ENCODE data around the gene DUSP28.
"Not testable (repeated sequence)": the region's sequence is repeated elsewhere in the genome, so short reads cannot be mapped to it uniquely, and the experiment has no call there.

- TF ChIP-seq RBBP5 (IDR thresholded peaks at IDR 0.05; ENCODE audit: borderline replicate concordance, low read depth, low read length); KDM4A (IDR thresholded peaks at IDR 0.05; ENCODE audit: low read depth, low read length, severe bottlenecking); CTCF (IDR thresholded peaks at IDR 0.05; ENCODE audit: control extremely low read depth in 1 of 3, insufficient read depth in 1 of 3, low read depth in 1 of 3, low read length in 3 of 3); POLR2A (IDR thresholded peaks at IDR 0.05; ENCODE audit: control extremely low read depth in 1 of 2, low read depth in 2 of 2, low read length in 2 of 2); BRCA1 (IDR thresholded peaks at IDR 0.05; ENCODE audit: low read depth, low read length): not testable (repeated sequence)
Observed at GRCh38 chr2:240521885-240522284, 38.3 kb upstream of the DUSP28 start.

Measured in H1 (cell line).